ENCODE measurements around the gene LCE5A.
"Not testable (repeated sequence)": the region's sequence is repeated elsewhere in the genome, so short reads cannot be mapped to it uniquely, and the experiment has no call there.

Gene LCE5A

GRCh38 chr1:152517237-152517811, 6.7 kb downstream of the LCE5A start:
- no peak for DNase-seq

GRCh38 chr1:152519851-152520250, 9.2 kb downstream of the LCE5A start:
- DNase-seq, result no peak

- no peak for DNase-seq
Measured at GRCh38 chr1:152520561-152521090, 10.0 kb downstream of the LCE5A start.

GRCh38 chr1:152525080-152525641, 14.6 kb downstream of the LCE5A start:
- no peak for DNase-seq

GRCh38 chr1:152533327-152533938, 22.8 kb downstream of the LCE5A start:
- no peak for DNase-seq

GRCh38 chr1:152535774-152536173, 25.2 kb downstream of the LCE5A start:
- no peak for DNase-seq

- no peak for DNase-seq
Measured at GRCh38 chr1:152537496-152537895, 26.9 kb downstream of the LCE5A start.

DNA sequence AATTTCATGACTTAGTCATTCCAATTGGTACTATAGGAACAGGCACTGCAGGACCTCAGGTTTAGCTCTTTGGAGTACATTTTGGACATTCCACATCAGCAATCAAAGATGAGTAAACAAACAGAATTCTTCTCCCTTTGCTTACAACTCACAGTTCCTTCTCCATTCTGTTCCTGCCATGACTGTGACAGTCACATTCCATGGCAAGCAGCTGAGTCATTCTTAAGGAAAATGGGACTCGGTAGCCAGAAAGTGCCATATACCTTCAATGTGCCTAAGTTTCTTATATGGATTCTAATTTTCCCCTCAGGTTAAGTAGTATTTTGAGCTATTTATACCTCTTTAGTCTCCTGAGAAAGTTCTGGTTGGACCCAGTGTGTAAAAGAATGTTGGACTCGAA, 29.3 kb downstream of the LCE5A start:
- DNase-seq, result no peak

DNA sequence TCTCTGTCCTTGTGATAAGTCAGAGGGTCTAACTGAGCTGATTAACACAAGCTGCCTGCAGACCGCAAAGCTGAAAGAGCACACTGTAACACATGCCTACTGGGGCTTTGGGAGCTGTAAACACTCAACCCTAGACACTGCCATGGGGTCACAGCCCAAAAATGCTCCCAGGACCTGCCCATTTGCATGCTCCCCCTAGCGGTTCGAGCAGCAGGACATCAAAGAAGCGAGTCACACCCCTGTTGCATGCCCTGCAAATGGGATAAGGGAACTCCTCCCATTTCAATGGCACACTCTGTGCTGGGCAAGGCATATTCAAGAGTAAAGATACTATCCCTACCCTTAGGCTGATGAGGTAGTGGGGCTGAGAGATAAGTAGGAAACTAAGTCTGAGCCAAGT, 33.2 kb downstream of the LCE5A start:
- no peak for DNase-seq

GRCh38 chr1:152546704-152547103, 36.1 kb downstream of the LCE5A start:
- no peak for DNase-seq

DNA sequence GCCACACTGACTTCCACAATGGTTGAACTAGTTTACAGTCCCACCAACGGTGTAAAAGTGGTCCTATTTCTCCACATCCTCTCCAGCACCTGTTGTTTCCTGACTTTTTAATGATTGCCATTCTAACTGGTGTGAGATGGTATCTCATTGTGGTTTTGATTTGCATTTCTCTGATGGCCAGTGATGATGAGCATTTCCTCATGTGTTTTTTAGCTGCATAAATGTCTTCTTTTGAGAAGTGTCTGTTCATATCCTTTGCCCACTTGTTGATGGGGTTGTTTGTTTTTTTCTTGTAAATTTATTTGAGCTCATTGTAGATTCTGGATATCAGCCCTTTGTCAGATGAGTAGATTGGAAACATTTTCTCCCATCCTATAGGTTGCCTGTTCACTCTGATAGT, 37.8 kb downstream of the LCE5A start:
- DNase-seq, result not testable (repeated sequence)
